HG03095 (cell line): ENCODE results near the gene ZNF620.
"Not testable (repeated sequence)": the region's sequence is repeated elsewhere in the genome, so short reads cannot be mapped to it uniquely, and the experiment has no call there.

Experiments
- ATAC-seq: cut with Tn5 transposase; IDR thresholded peaks from one replicate; pipeline ENCODE4 v1.9.1; 2021; ENCODE audit warnings: moderate library complexity; ENCODE audit not compliant: unreplicated experiment

Gene ZNF620

GRCh38 chr3:40505599-40506462 lies at the start of gene ZNF620:
Gene ZNF620, plus strand, starts transcription at chr3:40506039. Its CDS starts 314 bp downstream, at chr3:40506353.
- ATAC-seq, result peak; percentile 64

- no peak for ATAC-seq
These were observed 49.4 kb upstream of the ZNF620 start for GRCh38 chr3:40456279-40456939.

GRCh38 chr3:40456940-40457823 lies 48.7 kb upstream of the ZNF620 start, which contains the start of gene RPL14:
Gene RPL14, plus strand, starts transcription at chr3:40457339. Its CDS starts 133 bp downstream, at chr3:40457472.
- ATAC-seq, result peak; percentile 66

- ATAC-seq, result no peak
These were observed 47.4 kb upstream of the ZNF620 start for GRCh38 chr3:40458473-40458872.

GRCh38 chr3:40460481-40460880 lies 45.4 kb upstream of the ZNF620 start:
- not testable (repeated sequence) for ATAC-seq

GRCh38 chr3:40461161-40461560 lies 44.7 kb upstream of the ZNF620 start:
- ATAC-seq, result no peak

- ATAC-seq, result not testable (repeated sequence)
These were observed 43.0 kb upstream of the ZNF620 start for GRCh38 chr3:40462838-40463237.

- ATAC-seq, result no peak
These were observed 42.3 kb upstream of the ZNF620 start for GRCh38 chr3:40463579-40463978.

GRCh38 chr3:40464339-40465110 lies 41.3 kb upstream of the ZNF620 start:
- ATAC-seq, result no peak

GRCh38 chr3:40465111-40465407 lies 40.8 kb upstream of the ZNF620 start:
- no peak for ATAC-seq

GRCh38 chr3:40465456-40465855 lies 40.4 kb upstream of the ZNF620 start:
- no peak for ATAC-seq

- ATAC-seq, result no peak
These were observed 37.8 kb upstream of the ZNF620 start for GRCh38 chr3:40468018-40468417.

- ATAC-seq, result no peak
These were observed 35.1 kb upstream of the ZNF620 start for GRCh38 chr3:40470701-40471100.

GRCh38 chr3:40476478-40477470 lies 29.1 kb upstream of the ZNF620 start, which contains the start of gene ZNF619:
Gene ZNF619, plus strand, starts transcription at chr3:40477122. Its CDS starts 858 bp downstream, at chr3:40477980.
- ATAC-seq, result peak; percentile 75

- no peak for ATAC-seq
These were observed 28.2 kb upstream of the ZNF620 start for GRCh38 chr3:40477666-40478065.

GRCh38 chr3:40487172-40487571 lies 18.7 kb upstream of the ZNF620 start:
- ATAC-seq, result no peak

GRCh38 chr3:40490916-40491315 lies 14.9 kb upstream of the ZNF620 start:
- no peak for ATAC-seq

GRCh38 chr3:40494698-40495097 lies 11.1 kb upstream of the ZNF620 start:
- ATAC-seq, result no peak

- no peak for ATAC-seq
These were observed 8.6 kb upstream of the ZNF620 start for GRCh38 chr3:40497288-40497687.
